Esophagus mucosa (tissue), 1 donor: ENCODE results near the gene TIMM22. TPM values are rescaled to one million over a fixed set of nuclear protein-coding genes. Genes with fewer than 3 reads are reported as not detected.

ENCODE experiments used
- ATAC-seq: fragments of 200-7000 bp; cut with Tn5 transposase; one replicate; pipeline ENCODE4 v1.9.1; 2020
- total RNA-seq: library from RNA; stranded (reverse); gene quantifications from one replicate; pipeline ENCODE4 v1.2.4, GENCODE V29; 2023
- donor health status: DM: yes; HTN: yes; CAD: no.

The TIMM22 gene
- total RNA-seq, 1 donor from 2014 or later: 9.4 TPM

DNA sequence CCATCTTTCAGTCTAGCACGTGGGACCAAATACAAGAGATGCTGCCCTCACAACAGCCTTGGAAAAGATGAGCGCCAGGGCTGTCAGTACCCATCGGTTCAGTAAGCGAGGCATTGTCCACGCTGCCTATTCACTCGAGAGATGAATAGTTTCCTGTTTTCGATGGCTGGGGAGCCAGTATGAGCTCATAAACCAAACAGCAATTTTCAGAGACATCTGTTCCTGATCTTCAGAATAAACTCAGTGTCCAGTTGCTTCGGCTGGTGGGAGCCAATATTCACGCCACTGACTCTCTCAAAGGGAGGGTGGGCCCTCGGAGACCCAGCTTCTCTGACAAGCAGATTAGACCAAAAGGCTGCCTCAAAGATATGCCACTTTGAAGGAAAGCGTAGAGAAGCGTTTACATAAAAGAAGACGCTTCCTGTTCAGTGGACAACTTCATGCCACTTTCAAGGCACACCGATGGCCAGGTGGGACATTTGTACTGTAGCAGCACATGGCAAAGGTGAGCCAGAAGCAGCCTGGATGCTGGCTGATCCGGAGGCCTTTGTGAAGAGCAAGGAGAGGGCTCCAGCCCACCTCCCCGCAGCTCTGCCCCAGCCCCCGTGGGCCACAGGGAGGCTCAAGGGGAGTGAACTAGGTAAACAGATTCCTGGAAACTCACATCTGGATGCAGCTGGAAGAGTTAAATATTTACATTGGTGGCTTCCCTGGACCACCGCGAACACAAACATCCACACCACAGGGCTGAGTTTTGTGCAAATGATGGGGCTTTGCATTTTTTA is 6.0 kb downstream of the TIMM22 start:
- no peak for ATAC-seq

DNA sequence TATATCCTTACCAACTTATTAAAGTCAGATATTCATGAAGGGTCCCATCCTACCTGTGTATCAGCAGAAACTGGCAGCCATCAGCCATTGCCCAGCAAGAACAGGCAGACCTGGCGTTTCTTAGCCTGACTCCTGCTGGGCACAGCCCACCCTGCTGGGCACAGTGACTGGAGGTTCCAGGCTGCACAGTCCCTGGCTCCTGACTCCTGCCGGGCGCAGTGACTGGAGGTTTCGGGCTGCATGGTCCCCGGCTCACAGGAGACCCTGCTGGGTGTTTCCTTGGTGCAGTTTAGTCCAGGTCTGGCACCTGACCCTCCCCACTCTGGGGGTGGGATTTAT is 6.7 kb downstream of the TIMM22 start:
- no peak for ATAC-seq

DNA sequence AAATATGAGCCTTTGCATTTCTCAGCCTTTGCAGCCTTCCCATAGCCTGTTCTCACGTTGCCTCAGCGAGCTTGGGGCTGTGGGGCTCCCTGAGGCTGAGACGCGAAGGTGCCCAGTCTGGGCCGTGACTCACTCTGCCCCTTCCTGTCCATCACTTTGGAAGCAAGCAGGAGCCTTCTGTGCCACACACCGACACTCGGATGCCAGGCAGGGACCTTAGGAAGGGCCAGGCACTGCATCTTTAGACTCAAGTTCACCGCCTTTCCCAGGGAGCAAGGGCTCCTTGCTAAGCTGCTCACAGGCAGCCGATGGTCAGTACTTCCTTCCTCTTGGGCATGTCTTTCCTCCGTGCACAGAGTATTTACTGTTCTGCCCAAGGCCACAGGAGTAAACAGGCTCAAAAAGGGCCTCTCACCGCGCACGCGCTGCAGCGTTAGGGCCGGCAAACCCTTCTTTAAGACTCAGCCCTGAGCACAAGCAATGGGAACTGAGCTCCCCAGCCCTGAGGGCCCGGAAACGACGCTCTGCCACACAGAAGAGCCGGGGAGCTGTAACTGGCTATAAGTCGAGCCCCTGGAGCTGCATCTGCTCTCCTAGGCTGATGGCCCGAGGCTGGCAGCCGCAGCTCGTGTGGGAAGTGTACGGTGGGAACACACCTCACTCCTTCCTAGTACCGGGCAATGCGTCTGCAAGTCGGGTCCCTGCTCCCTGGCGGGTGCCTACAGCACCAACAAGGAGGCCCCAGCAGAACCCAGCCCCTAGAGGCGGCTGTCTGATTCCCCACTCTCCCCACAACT is 7.2 kb downstream of the TIMM22 start:
- no peak for ATAC-seq

DNA sequence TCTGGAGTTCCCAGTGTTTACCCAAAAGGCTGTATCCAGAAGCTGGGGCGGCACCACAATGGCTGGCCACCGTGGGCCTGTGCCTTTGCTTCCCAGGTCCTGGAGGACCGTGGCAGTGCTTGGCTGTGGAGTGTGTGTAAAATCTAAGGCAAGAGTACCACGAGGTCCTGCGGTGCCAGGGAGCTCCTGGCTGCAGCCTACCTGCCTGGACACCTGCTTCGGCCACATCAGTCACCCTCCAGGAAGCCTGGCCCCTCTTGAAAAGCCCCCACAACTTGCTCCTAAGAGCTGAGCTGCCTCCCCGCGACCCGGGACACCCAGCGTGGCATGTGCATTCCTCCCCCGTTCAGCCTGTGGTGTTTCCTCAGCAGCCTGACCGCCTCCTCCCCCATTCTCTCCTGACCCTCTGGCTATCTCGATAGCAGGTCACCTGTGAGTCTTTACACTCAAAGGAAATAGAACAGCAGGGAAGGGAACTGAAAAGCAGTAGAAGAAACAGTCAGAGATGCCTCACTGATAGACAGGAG is 7.9 kb downstream of the TIMM22 start:
- no peak for ATAC-seq

DNA sequence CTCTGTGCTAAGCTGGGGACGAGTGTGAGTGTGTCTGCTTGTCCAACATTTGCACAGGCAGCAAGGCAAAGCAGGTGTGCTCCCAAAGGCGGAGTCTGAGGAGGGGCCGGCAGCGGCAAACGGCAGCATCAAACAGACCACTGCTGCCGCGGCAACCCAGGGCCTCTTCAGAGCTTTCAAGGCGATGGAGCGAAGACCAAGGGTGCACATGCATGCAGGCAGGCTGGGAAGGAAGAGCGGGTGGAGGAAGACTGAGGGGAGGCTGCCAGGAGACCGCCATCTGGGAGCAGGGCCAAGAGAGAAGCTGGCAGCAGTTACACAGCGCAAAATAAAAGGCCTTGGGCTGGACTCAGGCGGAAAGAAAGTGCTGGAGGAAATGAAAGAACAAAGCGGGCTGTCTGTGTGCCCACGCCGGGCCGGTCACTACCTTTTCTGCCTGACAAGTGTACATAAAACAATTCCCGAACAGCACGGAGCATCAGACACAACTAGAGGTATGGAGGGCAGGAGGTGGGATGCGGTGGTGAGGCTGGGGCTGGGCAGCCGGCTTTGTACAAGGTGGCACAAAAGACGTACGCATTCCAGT is 8.5 kb downstream of the TIMM22 start:
- peak; percentile 33 for ATAC-seq

DNA sequence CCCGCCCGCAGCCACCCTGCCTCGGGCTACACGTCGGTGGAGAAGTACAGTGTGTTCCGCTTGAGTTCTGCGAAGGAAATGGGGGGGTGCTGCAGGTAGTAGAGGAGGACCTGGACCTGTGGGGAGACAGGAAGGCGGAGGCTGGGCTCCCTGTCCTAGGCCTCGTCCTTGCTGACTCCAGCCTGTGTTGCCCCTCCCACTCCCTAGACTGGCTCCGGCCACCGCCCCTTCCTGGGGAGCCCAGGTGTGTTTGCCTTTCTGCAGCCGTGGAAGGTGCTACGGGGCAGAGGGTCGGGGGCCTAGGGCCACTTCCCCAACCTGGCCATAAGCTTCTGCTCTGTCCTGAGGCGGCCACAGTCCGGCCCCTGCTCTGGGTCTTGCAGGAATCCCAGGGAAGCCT is 9.1 kb downstream of the TIMM22 start:
- ATAC-seq: peak; percentile 38

DNA sequence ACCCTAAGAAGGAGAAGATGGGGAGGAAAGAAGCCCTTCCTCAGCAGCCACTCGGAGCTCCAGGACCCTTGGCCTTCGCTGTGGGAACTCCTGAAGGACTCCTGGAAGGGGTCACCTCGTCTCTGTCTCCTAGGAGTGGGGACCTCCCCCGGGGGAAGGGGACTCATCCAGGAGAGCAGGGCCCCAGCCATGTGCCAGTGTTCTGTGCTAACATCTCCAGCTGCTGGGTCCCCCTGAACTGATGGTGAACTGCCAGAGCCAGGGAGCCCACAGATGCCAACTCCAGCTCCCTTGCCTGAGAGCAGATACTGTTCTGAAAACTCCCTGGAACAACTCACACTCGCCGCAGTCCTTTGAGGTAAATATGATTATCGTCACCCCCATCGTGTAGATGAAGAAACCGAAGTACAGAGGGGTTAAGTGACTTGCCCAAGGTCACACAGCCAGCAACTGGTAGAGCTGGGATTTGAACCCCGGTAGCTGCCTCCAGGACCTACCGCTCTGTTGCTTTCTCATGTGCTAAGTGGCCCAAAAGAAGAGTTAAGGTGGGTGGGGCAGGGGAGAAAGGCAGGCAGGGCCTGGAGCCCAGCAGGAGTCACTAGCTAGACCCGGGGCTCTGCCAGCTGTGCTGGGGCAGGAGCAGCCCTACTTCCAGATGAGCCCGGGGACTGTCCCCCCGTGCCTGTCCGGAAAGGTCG is 10.5 kb downstream of the TIMM22 start:
- no peak for ATAC-seq

DNA sequence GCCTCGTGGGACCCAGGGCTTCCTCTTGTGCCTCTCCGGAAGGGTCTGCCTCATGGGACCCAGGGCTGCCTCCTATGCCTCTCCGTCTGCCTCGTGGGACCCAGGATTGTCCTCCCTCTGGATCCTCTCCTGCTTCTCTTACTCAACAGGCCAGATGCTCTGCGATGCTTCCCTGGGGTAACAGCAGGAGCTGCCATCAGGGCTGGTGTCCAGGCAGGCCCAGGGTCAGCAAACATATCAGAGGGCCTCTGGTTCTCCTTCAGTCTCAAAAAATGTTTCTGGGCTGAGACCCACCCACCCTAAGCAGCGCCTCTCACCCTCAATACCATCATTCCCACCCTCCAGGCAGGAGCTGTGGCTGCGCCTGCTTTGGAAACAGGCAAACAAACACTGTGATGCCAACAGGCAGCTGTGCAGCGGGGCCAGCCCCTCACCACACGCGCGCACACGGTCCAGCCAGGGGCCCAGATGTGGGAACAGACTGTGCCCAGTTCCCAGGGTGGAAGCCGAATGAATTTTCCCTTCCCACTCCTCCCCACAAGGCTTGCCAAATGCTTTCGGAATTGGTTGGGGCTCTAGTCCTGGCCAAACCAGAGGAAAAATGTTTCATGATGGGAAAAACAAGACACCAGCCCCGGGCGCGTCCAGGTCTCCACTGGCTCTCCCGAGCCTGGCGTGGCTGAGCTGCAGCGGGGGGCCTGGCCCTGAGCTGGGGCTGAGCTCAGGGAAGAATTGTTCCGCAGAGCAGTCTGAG is 11.3 kb downstream of the TIMM22 start:
- no peak for ATAC-seq

DNA sequence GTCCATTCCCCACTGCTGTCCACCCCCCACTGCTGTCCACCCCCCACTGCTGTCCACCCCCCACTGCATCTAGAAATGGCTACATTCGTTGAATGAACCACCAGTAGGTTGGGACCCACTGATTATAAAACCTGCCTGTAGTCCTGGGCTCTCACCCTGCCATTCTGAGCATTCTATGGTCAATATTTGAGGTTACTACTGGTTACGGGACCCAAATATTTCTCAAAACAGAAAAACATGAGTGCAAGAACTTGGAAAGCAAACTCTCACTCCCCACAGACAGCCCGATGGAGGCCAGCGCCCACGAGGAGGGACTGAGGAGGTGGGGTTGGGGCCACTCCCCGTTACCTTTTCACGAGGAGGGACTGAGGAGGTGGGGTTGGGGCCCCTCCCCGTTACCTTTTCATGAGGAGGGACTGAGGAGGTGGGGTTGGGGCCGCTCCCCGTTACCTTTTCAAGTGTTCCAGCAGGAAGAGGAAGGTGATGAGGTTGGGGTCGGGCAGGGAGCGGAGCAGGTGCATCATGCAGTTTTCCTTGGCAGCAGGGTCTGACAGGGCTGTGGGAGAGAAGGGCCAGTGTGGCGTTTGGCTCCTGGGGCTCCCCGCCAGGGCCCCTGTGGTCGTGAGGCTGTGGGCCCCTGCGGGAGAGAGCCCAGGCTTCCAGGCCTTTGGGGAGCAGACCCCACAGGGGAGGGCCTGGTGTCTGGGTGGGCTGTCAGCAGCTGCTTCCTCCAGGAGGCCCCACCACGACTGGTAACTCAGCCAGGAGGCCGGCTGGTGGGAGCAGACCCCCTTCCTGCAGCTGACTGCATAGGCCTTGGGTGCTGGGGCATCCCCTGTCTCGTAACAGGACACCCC is 12.5 kb downstream of the TIMM22 start:
- ATAC-seq: no peak

DNA sequence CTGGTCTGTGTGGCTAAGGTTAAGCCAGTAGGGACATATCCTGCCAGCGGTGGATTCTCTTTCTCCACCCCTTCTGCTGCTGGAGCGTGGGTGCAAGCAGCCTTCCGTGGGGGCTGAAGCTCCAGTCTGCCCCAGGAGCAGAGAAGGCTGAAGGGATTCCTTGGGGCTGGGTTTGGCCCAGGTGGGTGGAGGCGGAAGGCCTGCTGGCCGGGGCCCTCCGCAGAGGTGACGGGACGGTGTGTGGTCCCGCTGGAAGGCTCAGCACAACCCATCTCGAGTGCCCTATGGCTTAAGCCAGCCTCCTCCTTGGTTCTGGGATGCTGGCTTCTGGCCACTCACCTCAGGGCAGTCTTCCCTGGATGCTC is 13.1 kb downstream of the TIMM22 start:
- no peak for ATAC-seq

DNA sequence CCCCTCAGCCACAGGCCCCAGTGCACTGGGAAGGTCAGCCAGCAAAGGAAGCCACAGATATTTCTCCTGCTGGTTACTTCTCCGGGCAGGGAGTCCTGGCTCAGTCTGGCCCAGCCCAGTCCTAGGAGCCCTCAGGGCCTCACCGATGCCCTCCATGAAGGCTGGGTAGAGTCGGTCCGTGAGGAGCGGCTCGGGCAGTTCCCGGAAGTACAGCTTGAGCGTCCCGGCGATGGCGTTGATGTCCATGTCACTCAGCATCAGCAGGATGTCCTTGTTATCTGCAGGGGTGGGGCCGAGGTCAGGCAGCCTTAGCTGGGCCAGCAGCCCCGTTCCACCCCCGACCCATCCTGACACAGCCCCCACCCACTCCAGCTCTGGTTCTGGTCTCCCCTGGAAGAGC is 13.7 kb downstream of the TIMM22 start:
- ATAC-seq: peak; percentile 2

DNA sequence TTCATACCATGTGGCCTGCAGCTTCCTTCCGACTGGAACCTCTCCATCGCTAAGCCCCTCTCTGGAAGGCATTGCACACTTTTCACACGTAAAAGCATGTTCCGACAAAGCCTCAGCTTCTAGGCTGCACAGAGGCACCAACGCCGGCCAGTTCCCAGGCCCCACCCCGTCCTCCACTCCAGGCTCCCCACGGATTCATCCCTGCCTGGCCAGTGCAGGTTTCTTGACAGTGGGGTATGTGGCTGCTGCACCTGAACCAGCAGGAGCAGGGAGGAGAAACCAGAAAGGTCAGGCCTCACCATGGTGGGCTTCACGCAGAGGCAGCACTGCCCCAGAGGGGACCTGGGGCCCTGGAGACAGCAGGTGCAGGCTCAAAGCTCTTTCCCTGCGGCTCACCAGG is 14.2 kb downstream of the TIMM22 start:
- peak; percentile 54 for ATAC-seq

DNA sequence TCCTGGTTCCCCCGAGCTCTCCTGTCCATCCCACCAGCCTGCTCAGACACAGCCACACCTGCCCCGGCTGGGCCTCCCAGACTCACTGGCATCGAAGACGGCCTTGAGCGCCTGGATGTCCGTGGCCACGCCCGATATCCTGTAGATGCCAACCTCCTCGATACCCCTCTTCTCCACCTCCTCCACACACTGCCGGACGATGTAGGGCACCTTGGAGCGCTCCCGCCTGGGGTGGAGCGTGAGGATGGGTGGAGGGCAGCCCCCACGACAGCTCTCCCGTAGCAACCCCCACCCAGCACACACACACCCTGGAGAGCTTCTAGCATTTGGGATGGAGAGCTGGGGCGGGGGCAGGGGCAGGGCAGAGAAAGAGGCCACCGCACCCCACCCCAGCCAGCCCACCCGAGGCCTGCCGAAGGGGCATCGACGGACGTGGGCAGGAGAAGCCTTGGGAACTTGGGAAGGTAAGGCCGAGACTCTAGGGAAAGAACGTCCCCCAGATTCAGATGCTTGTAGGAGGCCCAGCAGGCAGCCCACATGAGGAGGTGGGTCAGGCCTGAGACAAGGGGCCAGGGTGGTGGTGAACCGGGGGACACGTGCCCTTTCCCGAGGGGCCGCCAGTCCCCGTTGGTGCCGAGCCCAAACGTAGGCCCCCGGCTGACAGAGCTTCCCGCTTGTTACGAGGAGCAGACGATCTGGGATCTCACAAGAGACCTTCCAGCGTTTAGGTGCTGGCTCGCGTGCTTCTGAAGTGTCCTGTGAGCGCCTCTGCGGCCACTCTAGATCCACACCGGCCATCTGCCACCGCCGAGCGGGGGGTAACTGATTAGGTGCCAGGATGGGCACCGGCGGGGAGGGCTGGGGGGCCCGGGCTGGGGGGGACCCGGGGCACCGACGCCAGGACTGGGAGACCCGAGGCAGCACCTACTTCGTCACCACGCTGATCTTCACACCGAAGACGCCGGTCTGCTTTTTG is 15.1 kb downstream of the TIMM22 start:
- no peak for ATAC-seq

DNA sequence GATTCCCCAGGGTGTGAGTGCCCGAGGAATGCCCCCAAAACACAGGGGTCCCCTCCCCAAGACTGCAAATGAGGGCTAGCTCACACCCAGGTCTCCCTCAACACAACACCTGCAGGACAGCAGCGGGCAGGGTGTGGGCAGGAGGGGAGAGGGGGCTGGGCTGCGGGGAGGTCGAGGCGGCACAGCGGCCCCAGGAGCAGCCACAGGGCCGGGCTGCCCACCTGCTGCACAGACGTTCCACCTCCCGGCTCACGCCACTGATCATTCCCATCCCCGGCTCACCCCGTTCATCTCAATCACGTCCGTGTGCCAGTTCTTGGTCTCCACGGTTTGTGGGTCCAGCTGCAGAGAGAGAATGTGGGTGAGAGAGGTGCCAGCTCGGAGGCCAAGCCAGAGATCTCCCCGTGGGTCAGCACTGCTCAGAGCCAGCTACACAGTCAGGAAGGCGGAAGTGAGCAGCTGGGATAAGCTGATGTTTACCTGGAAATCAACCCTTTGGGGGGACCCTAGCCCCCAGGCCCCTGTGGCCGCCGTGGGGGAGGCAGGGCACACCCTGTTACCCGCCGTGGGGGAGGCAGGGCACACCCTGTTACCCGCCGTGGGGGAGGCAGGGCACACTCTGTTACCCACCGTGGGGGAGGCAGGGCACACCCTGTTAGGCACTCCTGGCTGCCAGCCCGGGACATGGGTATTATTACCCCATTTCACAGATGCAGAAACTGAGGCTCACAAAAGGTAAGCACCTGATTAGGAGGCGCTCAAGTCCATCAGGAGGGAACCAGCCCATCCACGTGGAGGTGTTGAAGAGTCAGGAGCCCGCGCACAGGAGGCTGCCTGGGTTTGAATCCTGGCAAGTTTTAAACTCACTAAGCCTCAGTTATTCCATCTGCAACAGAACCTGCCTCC is 16.1 kb downstream of the TIMM22 start:
- ATAC-seq: no peak

DNA sequence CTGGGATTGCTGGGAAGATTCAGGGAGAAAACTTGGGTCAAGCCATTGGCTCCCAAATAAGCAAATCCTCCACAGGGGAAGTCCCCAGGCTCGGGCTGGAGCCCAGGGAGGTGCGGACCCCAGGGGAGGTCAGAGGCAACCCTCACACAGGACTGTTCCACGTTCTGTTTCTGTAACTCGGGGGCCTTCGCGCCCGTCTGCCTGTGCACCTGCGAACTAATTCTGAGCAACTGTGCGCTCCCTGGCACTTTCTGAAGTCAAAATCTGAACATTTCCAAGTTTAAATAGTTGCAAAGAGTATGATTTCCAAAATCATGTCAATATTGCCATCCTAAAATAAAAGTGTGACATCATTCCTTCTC is 16.8 kb downstream of the TIMM22 start:
- no peak for ATAC-seq

DNA sequence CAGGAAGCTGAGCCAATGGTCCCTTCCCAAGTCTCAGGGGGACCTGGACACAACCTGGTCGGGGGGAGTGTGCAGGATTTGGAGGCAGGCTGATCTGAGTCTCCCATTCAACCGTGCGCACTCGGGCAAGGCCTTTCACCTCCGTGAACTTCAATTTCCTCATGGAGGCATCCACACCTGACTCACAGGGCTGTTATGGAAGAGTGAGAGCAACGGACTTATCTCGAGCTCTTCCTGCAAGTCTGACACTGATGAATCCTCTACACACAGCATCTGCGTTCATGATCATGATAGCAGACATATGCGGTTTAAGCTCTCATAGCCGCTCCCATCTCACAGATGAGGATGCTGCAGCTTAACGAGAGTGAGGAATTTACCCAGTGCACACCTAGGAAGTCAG is 21.6 kb downstream of the TIMM22 start:
- no peak for ATAC-seq

DNA sequence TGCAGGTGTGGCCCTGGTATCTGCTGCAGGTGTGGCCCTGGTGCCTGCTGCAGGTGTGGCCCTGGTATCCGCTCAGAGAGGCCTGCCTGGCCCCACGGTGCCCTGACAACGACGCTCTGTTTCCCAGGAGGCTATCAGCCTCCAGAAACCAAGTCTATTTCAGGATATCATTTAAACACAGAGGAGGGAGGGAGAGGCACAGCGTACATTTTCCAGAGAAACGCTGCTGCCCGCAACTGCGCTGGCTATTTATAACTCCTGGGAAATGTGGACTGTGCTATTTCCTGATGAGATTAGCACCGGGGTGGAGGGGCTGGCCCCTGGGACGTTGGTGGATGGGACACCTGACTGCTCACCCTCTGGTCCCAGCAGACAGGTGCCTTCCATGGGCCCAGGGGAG is 22.5 kb downstream of the TIMM22 start:
- no peak for ATAC-seq

DNA sequence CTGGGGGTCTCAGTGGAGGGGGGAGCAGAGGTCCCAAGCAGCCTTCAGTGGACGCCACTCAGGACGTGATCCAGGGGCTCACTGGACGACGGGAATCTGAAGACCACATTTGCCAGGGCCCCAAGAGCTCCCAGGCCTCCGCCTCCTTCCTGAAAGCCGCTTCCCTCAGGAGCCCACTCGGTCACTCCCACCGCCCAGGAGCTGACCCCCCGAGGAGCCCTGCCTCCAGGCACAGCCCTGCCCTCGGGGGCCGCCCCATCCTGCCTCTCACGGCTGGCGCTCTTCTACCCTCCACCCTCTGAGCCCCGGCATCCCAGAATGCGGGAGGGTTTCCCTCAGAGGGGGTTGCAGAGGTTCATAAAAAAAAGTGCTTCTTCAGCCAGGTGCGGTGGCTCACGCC is 24.2 kb downstream of the TIMM22 start:
- ATAC-seq: no peak
